Stimulated activated CD4-positive, alpha-beta T cell treated with anti-CD3 and anti-CD28 coated beads, Interleukin-4, amount 100 ng/mL, for 4 hours (primary cell): ENCODE results near the gene HIPK1.
"Not testable (repeated sequence)": the region's sequence is repeated elsewhere in the genome, so short reads cannot be mapped to it uniquely, and the experiment has no call there.

ENCODE experiments used
- DNase-seq, 2 experiments: peaks; one replicate each; pipeline ENCODE4 v3.0.0-alpha.2; 2020

HIPK1 gene

DNA sequence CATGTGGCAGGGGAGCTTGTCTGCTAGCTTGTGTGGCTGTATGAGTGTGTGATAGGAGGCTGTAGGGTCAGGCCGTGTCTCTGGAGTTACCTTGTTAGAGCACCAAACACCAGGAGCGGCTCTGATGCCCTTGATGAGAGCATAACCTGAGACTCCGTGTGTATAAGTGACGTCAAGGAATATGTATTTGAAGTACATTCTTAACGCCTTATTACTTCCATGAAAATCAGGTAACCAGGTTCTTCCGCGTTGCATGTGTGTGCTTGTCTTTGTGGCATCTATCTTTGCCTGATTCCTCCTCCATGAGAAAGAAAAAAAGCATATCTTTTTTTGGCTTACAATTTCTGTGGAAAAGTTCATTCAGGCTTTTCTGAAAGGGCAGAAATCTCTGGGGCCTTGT, 54.7 kb downstream of the HIPK1 start:
- DNase-seq, result no peak

DNA sequence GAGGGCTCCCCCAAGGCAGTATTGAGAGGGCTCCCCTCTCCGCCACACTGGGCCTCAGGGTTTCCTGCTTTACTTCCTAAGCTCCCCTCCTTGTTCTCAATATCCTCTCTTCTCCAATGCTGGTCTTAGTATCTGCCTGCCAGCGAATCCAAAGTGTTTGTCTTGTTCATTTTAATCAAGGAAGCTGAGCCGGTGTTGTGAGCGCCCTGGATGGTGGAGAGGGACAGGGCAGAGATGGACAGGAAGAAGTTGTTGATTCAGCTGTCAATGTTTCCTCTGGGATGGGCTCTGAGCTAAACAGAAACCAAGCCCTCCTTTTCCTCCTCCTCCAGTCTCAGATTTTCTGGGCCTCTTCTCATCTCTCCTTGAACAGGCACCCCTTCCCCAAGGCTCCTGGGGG, 55.6 kb downstream of the HIPK1 start:
- DNase-seq, result no peak

DNA sequence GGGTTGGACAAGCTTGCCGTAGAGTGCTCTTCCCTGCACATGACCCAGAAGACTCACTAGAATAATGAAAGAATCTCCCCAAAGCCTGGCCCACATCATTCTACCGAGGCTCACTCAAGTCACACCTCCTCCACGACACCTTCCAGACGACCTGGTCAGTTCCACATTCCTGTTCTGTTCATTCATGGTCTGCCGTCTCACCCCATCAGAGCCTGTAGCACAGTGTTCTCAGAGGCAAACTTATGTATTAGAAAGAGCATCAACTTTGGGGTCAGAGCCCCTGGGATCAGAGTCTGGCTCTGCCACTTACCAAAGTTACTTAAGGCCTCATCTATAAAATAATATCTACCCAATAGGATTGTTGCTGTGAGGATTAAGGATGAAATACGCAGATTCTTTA, 57.7 kb downstream of the HIPK1 start:
- DNase-seq, result no peak

DNA sequence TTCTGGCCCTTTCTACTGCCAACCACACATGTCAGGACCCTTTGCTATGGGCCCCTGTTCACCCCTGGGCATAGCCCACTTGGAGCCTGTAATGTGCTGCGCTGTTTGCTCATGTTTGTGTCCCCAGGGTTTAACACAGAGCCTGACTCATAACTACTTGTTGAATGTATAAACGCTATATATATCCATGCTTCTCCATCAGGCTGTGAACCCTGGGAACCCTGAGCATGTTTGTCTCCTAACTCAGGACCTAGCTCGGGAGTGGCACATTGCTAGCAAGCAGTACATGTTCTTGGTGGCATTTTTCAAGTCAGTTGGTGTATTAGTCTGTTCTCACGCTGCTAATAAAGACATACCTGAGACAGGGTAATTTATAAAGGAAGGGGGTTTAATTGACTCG, 58.1 kb downstream of the HIPK1 start:
- no peak for DNase-seq

DNA sequence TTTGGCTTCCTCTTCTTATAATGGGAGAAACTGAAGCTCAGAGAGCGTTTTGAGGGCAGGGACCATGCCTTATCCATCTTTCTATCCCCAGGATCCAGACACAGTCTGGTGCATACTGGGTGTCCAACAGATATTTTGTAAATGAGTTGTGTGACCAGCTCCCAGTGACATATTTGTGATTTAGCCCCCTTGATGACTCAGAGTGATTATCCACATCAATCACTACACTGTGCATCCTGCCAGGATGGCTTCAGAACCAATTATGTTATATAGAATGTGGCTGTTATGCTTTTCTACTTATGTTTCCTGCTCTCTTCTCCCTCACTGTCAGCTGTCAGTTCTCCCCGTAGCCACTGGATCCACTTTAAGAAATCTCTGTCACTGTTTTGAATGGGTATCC, 61.4 kb downstream of the HIPK1 start:
- DNase-seq, result no peak

DNA sequence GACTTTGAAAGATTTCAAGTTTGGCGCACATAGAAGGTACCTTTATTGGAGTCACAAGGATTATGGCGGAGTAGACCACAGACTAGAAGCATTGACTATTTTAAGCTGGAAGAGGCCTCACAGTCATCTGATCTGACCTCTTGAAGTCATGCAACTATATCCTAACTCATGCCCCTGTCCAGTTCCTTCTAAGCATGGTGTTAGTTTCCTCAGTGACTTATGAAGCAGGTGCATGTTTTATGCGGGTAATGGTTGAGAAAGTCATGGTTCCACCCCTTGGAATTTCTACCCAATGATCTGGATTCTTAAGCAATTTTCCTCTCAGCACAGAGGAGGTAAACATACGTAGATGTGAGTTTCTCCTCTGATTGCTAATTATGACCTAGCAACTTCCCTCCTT, 61.8 kb downstream of the HIPK1 start:
- no peak for DNase-seq

DNA sequence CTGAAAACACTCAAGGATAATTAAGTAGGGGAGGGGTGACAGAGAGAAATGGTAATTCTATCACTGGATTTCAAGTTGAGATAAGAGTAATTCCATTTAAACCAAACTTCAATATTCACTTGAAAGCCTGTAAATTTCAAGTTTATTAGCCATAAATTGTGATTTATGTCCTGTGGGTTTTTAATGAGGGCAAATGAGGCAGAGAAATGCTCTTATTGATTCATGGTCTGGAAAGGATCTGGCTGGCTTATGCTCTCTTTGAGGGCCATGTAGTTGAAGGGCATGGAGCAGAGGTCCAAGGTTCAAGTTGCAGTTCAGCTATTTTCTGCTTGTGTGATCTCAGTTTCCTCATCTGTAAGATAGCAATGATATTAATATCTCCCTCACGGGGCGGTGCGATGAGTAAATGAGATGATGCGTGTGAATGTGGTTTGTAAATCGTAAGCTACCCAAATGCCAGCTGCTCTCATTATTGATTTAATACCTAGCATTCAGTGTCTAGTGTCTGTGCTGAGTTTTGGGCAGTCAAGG, 62.4 kb downstream of the HIPK1 start:
- no peak for DNase-seq

DNA sequence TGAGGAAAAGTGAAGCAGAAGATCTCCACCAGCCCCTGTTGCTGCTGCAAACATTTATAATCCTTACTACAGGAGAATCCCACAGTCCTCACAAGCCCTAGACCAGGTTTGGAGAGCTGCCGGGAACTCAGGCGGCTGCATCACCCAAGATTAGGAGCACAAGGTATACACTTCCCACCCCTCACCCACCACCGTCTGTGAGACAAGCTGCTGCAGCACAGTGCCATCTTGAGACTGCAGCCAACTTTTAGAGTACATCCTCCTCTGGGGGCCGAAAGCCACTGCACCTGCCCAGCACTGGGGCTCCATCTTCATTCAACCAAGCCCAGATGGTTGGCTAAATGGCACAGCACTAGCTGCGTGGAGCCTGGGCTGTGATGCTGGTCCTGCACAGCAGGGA, 63.9 kb downstream of the HIPK1 start:
- no peak for DNase-seq

DNA sequence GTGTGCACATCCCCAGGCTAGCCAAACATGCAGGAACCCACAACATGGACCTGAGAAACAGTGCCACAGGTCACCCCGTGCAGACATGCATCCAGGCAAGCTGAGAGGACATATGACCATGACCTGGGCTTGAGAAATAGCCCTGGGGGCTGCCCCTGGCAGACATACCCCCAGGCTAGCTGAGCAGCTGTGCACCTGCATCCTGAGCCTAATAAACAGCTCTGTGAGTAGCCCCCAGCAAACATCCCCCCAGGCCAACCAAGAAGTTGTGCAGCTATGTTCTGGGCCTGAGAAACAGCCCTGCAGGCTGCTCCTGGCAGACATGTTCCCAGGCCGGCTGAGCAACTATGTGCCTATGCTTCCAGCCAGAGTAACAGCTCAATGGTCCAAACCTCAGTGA, 64.6 kb downstream of the HIPK1 start:
- no peak for DNase-seq

DNA sequence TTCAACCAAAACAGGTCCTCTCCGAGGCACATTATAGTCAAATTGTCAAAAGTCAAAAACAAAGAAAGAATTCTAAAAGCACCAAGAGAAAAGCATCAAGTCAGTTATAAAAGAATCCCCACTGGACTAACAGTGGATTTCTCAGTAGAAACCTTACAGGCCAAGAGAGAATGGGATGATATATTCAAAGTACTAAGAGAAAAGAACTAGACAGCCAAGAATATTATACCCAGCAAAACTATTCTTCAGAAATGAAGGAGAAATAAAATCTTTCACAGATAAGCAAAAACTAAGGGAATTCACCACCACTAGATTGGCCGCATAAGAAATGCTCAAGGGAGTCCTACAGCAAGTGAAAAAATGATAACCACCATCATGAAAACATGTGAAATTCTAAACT, 66.3 kb downstream of the HIPK1 start:
- DNase-seq, result no peak

DNA sequence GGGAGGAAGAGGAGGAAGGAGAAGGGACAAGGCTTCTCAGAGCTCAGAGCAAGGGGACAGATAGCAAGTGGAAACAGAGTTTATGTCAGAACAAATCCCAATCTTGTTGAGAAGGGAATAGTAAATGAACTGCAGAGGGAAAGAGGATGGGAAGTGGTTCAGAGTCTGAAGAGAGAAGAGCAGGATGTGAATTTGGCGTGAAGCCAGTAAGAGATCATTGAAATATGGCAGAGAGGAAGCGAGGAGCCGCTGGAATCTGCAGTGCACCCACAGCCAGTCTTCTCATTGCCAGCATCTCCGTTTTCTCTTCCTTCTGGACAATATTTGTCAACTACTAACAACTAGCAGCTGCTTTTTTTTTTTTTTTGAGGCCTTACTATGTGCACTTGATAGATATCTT, 69.2 kb downstream of the HIPK1 start:
- no peak for DNase-seq

DNA sequence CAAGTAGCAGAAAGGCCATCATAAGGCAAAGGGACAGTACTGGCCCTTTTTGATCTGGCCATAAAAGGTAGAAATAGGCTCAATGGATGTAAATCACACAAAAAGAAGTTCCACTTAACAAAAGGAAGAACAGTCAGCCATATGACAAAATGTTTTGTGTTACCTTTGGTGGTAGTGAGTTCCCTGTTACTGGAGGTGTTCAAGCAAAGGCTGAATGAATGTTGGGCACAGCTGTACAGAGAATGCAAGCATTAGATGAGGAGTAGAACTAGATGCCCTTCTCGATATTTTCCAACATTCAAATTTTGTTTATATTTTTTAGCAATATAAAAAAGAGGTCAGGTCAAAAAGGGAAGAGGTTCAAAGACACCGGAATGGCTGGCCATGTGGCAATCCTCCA, 70.1 kb downstream of the HIPK1 start:
- no peak for DNase-seq

DNA sequence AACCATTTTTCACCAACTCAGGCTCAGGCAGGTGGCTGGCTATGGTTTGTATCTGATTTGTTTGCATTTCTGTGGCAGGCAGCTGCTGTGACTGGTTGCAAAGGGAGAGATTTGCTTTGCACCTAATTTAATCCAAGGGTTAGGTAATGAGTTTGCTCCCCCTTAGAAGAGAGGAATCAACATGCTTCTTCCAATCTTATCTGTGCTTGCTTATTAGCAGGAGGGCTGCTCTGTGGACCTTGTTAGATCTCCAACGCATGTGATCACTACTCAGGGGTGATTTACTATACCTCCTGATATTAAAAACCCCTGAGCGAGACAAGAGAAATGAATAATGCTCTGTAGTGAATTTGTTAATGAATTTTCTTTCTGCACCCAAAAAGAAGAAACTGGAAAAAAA, 70.7 kb downstream of the HIPK1 start:
- no peak for DNase-seq

DNA sequence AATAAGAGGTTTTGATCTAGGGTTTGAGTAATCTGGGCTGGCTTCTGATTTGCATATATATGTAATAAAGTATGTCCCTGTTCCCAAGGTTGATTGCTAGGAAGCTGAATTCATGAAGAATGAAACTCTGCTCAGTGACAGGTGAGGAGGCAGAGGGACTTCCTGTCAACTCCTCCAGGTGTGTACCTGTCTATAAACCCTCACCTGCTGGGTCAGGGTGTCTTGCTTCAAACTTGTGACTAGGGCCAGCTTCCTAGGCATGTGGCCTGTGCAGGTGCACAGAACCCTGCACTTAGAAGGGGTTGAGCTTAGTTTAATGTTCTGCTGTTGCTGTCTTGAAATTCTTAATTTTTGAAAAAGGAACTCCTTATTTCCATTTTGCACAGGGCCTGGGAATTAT, 71.3 kb downstream of the HIPK1 start:
- no peak for DNase-seq

DNA sequence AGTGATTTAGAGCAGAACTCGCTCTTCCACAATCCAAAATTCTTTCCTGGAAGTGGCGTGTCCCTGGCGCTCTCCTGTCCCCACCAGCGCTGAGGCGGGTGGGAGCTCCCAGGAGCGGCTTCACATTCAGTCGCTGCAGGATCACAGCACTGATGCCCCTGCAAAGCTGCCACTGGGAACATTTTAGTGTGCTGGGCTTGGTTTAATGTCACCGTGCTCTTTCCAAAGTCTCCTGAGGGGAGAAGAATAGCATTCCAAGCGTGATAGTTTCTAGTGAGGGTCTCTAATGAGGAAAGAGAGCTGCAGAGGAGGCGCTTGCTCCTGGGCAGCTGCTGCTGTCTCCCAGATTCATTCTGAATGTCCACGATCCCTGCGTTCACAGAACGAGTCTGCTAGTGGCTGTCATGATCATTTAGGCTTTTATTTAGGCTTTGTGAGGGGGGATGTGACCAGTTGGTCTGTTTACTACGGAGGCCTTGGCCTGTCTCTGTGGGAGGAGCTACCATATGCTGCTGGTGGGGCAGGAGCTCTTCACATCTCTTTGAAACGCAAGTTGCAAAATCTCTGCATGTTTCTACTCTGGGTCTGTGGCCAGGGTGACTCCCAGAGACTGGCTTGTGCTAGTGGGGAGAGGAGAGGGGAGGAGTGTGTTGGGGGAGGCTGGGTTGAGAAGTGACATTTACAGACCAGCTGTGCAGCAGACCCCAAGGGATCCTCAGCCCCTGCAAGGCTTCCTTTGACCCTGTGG, 73.5 kb downstream of the HIPK1 start:
- no peak for DNase-seq

DNA sequence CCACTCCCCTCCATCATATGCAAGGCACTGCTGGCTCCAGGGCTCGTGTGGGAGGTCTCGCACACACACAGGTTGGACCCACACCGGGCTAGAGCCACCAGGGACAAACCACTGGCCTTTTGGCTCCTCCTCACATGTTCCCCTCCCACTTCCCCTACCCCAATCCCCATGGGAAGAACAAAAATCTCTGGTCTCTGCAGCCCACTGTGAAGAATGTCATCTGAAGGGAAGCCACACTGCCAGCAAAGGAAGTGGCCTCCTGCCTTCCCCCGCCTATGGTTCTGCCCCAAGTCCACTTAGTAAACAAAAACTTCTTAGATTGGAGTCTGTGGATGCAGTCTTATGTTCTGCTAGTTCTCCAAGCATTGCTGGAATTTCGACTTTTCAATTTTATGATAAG, 74.3 kb downstream of the HIPK1 start:
- DNase-seq, result no peak

DNA sequence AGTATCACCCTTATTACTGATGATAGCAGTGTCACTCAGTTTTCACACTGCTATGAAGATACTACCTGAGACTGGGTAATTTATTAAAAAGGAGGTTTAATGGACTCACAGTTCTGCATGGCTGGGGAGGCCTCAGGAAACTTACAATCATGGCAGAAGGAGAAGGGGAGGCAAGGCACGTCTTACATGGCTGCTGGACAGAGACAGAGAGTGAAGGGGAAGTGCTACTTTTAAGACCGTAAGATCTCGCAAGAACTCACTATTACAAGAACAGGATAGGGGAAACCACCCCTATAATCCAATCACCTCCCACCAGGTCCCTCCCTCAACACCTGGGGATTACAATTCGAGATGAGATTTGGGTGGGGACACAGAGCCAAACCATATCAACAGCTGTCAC, 77.7 kb downstream of the HIPK1 start:
- DNase-seq, result not testable (repeated sequence)

DNA sequence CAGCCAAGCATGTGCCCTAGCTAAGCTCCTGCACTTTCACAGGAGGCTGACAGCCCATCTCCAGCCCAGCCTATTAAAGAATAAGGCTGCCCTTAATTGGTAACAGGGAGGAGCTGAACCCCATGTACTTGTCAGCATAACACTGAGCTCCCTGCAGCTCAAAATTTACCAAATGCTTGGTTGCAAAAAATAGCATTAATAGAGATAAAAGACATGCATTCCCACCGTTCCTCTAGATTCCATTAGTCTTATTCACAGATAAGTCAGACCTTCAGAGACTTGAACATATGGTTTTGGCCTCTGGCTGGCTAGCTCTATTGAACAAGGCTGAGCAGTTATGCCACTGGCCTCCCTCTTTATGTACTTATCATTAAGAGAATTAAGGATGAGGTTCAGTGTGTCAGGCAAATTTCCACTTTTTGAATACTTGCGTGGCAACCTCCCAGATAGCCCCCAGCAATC, 79.4 kb downstream of the HIPK1 start:
- no peak for DNase-seq

DNA sequence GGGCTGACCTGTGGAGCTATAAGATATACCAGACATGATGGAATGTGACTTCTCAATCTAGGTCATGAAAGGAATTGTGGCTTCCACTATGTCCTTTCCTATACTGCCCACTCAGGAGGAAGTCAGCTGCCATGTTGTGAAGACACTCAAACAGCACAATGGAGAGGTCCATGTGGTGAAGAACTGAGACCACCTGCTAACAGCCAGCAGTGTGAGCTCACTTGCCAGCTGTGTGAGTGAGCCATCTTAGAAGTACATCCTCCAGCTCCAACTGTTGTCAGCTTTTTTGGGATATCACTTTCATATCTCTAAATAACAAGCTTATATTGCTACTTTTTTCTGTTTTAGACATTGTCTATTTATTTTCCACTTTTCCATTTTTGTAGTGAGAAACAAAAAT, 79.9 kb downstream of the HIPK1 start:
- no peak for DNase-seq

DNA sequence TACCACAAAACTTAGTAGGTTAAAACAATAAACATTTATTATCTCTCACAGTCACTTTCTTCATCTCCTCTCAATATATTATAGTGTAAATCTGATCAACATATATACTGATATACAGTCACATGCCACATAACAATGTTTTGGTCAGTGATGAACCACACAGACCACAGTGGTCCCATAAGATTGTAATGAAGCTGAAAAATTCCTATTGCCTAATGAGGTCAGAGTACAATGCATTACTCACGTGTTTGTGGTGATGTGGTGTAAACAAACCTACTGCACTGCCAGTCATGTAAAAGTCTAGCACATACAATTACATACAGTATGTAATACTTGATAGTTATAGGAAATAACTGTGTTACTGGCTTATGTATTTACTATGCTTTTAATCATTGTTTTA, 80.3 kb downstream of the HIPK1 start:
- DNase-seq, result no peak

DNA sequence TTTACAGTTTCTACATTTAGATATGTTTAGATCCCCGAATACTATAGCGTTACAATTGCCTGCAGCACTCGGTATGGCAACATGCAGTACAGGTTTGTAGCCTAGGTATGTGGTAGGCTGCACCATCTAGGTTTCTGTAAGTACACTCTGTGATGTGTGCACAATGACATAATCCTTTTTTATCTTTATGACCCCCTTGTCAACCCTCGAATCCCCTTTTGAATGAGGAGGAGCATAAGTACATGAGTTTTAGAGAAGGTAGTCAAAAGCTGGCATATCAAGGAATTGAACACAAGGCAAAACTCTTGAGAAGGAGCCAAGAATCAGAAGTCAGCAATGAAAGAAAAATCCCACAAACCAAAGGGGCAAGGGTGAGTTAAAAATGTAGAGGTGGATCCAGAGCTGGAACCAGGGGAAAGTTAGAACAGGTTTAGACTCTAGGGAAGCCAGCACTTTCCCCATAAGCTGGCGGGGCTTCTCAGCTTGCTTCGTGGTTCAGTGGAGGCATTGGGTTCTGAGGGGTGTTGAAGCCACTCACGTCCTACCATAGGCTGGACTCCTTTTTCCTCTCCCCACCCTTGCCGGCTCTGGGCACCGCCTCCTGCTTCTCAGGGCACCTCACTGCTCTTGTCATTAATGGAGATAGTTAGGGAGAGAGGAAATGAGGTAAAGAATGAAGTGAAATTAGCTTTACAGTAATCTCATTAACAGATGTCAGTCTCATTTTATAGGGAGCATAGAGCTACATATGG, 81.5 kb downstream of the HIPK1 start:
- DNase-seq, result no peak

DNA sequence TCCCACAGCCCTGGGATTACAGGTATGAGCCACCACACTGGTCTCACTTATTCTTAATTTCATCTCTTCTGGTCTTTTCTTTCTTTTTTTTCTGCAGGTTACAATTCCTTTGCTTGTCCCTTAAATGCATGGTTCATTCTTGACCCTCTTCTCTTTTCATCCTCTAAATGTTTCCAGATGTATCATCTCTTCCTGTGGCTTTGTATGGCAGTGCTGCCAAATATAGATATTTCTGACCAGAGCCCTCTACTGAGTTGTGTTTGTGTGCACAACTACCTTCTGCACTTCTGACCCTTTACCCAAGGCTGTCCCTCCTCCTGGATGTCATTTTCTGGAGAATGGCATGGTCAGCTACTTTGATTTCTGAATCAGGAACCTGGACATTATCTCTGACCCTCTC, 82.7 kb downstream of the HIPK1 start:
- DNase-seq, result no peak

DNA sequence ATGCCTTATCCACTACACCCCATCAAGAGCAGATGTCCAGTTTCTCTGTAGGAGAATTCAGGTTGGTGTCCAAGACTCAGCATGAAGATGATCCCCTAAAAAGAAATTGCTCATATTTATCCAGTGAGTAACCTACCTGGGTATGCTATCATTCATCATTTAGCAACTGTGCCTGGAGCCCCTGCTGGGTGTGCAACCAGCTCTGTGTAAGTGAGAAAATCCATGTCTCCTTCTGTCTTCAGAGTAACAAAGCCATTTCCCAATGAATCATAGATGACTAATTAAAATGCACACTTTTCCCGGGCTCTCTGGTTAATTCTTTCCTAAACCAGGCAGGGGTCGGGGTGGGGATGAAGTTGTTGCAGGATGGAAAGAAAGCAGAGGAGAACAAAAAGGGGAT, 86.0 kb downstream of the HIPK1 start:
- no peak for DNase-seq

DNA sequence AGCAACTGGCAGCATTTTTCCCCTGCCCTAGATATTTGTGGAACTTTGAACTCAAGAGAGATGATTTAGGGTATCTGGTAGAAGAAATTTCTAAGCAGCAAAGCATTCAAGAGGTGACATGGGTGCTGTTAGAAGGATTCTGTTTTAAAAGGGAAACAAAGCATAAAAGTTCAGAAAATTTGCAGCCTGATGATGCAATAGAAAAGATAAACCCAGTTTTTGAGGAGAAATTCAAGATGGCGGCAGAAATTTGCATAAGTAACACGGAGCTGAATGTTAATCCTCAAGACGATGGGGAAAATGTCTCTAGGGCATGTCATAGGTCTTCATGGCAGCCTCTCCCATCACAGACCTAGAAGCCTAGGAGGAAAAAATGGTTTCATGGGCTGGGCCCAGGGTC, 90.6 kb downstream of the HIPK1 start:
- not testable (repeated sequence) for DNase-seq
